ENCODE data around the gene USP4. TPM values are rescaled to one million over a fixed set of nuclear protein-coding genes. Genes with fewer than 3 reads are reported as not detected.
A peak's percentile ranks its signal among the peaks of the same experiment; 100 is the strongest.

The USP4 gene
- total and polyA plus RNA-seq, 2 of the 13 experiments (the other 11 are each of a cell fraction or from before 2014, with no cell fraction given), result 9.2 to 20.8 TPM

GRCh38 chr3:49358217-49358883 is 18.5 kb upstream of the USP4 start, which contains the start of gene GPX1 (continued):
- TF ChIP-seq PBX3 (CRISPR knock-in tag; IDR thresholded peaks at IDR 0.05; ENCODE audit: borderline replicate concordance), result no peak
- TF ChIP-seq ZBTB38 (CRISPR knock-in tag; IDR thresholded peaks at IDR 0.05), result peak; percentile 79
- no peak for TF ChIP-seq ZNF737 (CRISPR knock-in tag; IDR thresholded peaks at IDR 0.05; ENCODE audit: borderline replicate concordance)
- TF ChIP-seq ZUFSP (CRISPR knock-in tag; IDR thresholded peaks at IDR 0.05; ENCODE audit: borderline replicate concordance), result no peak
- TF ChIP-seq ZNF12 (CRISPR knock-in tag; IDR thresholded peaks at IDR 0.05), result no peak
- no peak for TF ChIP-seq TCF12 (IDR thresholded peaks at IDR 0.05)
- peak; percentile 22; the same call in 1 of the 2 replicates for TF ChIP-seq TCF12 (CRISPR knock-in tag; IDR thresholded peaks at IDR 0.05)
- peak; percentile 94 for TF ChIP-seq RAD51 (IDR thresholded peaks at IDR 0.05; ENCODE audit: borderline replicate concordance)
- peak; percentile 99 for TF ChIP-seq MYC (CRISPR knock-in tag; IDR thresholded peaks at IDR 0.05; ENCODE audit: borderline replicate concordance)
- TF ChIP-seq ZNF782 (CRISPR knock-in tag; IDR thresholded peaks at IDR 0.05; ENCODE audit: borderline replicate concordance), result peak; percentile 29
- TF ChIP-seq ZNF816 (CRISPR knock-in tag; IDR thresholded peaks at IDR 0.05; ENCODE audit: borderline replicate concordance), result no peak; the same call in 1 of the 2 replicates
- peak; percentile 89 for TF ChIP-seq ZNF563 (CRISPR knock-in tag; IDR thresholded peaks at IDR 0.05)
- 0 out of 2 replicates have a peak, but pooled peaks have one; percentile 68 for TF ChIP-seq MYPOP (CRISPR knock-in tag; IDR thresholded peaks at IDR 0.05)
- TF ChIP-seq HNRNPUL1 (IDR thresholded peaks at IDR 0.05; ENCODE audit: low read depth, low read length), result no peak
- peak; percentile 98 for TF ChIP-seq TOPORS (CRISPR knock-in tag; IDR thresholded peaks at IDR 0.05)
- TF ChIP-seq SNAPC2 (CRISPR knock-in tag; IDR thresholded peaks at IDR 0.05), result peak; percentile 96
- peak; percentile 89 for TF ChIP-seq ARNTL (CRISPR knock-in tag; IDR thresholded peaks at IDR 0.05)
- TF ChIP-seq ZNF44 (CRISPR knock-in tag; IDR thresholded peaks at IDR 0.05), result no peak
- TF ChIP-seq PLSCR1 (CRISPR knock-in tag; IDR thresholded peaks at IDR 0.05; ENCODE audit: borderline replicate concordance), result no peak
- TF ChIP-seq ZNF546 (CRISPR knock-in tag; conservative IDR thresholded peaks at IDR 0.05), result peak; percentile 86; the same call in 1 of the 2 replicates
- no peak for TF ChIP-seq IKZF4 (CRISPR knock-in tag; IDR thresholded peaks at IDR 0.05; ENCODE audit: borderline replicate concordance, low read depth, not compliant biosample characterization)
- no peak for TF ChIP-seq ZNF570 (CRISPR knock-in tag; IDR thresholded peaks at IDR 0.05; ENCODE audit: borderline replicate concordance)

All from HepG2 (cell line).